Gastrocnemius medialis (tissue), 4 donors: ENCODE results near the gene GNAI3.

Experiments used
- CTCF ChIP-seq, 5 experiments: fragments of 450-650 bp in 3 of 5; fragments of 200-600 bp in 2 of 5; sonication (generic) in 2 of 5; IDR thresholded peaks in 4 of 5; conservative IDR thresholded peaks in 1 of 5; 1 replicate in 4 of 5; 2 replicates in 1 of 5; pipeline ENCODE4 v1.5.1; 2016 to 2019; ENCODE audit warnings: antibody characterized with exemption in 5 of 5, mild to moderate bottlenecking in 3 of 5, moderate library complexity in 3 of 5
- POLR2A ChIP-seq, 2 donors: fragments of 450-650 bp; IDR thresholded peaks; one replicate each; pipeline ENCODE4 v1.6.1; 2017; ENCODE audit warnings: antibody characterized with exemption in 2 of 2, mild to moderate bottlenecking in 2 of 2, moderate library complexity in 2 of 2

- no peak for TF ChIP-seq CTCF (IDR thresholded peaks at IDR 0.05 in 4 of 5, conservative IDR thresholded peaks at IDR 0.05 in 1 of 5)
- TF ChIP-seq POLR2A (IDR thresholded peaks at IDR 0.05) = no peak
Observed at GRCh38 chr1:109517337-109517736, 31.1 kb upstream of the GNAI3 start.
